ENCODE data around the gene EDEM2.
"Not testable (repeated sequence)": the region's sequence is repeated elsewhere in the genome, so short reads cannot be mapped to it uniquely, and the experiment has no call there.

Gene EDEM2

DNA sequence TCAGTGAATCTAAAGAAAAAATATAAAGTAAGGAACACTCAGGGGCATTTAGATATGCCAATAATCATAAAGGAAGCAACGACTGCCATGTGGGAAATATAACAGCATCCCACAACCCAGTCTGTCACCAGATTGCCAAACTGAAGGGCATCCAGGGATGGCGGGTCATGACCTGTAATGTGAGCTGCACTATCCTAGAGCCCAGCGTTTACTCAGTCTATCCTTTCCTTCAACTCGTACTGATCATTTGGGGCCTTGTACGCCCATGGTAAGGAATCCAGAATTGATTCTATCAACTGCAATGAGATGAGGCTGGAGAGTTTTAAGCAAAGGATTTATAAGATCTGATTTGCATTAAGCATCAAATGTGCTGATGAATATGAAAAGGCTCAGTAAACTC, 59.8 kb downstream of the EDEM2 start:
- no peak for DNase-seq (ENCODE audit: low read depth)

DNA sequence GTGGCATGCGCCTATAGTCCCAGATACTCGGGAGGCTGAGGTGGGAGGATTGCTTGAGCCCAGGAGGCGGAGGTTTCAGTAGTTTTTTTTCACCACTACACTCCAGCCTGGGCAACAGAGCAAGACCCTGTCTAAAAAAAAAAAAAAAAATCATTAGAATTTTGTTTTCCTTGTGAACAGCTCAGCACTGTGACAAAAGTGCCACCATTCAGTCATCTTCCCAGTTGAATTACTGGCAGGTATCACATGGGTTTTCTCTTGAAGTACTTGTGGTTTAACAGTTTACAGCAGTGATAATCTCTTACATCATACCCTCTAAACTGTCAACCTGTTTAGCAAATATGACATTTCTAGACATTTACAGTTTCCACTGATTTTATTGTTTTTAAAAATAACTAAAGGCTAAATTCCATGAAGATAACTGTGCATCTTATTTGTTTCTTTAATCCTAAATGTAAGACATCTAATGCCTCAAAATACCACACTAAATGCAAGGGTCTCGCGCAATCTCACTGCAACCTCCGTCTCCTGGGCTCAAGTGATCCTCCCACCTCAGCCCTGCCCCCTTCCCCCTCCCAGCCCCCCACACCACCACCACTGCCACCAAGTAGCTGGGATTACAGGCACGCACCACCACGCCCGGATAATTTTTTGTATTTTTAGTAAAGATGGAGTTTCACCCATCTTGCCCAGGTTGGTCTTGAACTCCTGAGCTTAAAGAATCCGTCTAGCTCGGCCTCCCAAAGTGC, 61.5 kb downstream of the EDEM2 start:
- no peak for DNase-seq (ENCODE audit: low read depth)

DNA sequence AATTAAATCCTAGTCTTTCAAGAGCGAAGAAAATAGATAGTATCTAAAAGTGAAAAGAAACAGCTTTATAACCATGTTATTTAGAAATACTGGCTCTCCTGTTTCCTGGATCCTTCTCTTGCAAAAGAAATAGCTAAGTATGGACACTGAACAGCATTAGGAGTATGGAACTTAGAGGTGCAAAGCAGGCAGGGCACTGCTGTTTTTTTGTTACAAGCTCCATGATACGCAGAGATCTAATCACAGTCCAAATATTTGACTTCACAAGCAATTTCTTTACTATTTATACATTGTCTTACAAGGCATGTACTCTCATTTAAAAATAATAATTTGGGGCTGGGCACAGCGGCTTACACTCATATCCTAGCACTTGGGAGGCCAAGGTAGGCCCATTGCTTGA, 62.1 kb downstream of the EDEM2 start:
- no peak for DNase-seq (ENCODE audit: low read depth)

DNA sequence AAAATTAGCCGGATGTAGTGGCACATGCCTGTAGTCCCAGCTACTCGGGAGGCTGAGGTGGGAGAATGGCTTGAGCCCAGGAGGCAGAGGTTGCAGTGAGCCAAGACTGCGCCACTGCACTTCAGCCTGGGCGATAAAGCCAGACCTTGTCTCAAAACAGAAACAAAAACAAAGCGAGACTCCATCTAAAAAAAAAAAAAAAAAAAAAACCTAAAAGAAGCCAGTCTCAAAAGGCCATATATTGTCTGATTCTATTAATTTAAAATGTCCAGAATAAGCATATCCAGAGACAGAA, 66.8 kb downstream of the EDEM2 start:
- not testable (repeated sequence) for DNase-seq (ENCODE audit: low read depth)

DNA sequence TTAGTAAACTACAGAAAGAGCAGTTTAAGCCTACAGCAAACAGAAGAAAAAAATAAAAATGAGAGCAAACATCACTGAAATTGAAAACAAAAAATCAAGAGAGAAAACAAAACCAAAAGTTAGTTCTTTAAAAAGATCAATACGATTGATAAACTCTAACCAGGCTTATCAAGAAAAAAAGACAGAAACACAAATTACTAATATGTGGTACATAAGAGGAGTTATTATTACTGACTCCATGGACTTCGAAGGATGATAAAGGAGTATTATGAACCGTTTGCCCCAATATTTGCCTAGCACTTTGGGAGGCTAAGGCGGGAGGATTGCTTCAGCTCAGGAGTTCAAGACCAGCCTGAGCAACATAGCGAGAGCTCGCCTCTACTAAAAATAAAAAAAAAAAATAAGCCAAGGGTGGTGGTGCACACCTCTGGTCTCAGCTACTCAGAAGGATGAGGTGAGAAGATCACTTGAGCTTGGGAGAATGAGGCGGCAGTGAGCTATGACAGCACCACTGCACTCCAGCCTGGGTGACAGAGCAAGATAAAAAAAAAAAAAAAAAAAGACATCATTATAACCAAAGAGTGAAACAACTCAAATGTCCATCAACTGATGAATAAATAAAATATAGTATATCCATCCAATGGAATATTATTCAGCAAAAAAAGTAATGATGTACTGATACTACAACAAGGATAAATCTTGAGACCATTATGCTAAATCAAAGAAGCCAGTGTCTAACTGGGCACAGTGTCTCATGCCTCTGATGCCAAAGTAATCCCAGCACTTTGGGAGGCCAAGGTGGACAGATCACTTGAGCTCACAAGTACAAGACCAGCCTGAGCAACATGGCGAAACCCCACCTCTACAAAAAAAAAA, 67.4 kb downstream of the EDEM2 start:
- no peak for DNase-seq (ENCODE audit: low read depth)

DNA sequence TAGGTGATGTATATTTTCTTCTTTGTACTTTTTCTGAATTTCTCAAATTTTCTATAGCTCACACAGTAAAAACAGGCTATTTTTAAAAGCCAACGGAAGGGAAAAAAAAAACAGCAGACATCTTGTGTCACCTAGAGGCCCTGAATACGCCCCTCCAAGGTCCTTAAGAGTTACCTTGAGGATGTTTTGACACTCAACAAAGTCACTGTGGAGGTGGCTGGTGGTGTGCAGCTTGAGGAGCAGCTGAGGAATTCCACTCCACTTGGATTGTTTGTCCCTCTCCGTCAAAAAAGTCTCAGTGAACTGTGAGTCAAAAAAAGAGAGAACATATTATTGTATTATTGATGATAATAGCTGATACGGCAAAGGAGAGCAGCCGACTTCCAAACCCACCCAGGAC, 69.3 kb downstream of the EDEM2 start:
- DNase-seq (ENCODE audit: low read depth), result no peak

DNA sequence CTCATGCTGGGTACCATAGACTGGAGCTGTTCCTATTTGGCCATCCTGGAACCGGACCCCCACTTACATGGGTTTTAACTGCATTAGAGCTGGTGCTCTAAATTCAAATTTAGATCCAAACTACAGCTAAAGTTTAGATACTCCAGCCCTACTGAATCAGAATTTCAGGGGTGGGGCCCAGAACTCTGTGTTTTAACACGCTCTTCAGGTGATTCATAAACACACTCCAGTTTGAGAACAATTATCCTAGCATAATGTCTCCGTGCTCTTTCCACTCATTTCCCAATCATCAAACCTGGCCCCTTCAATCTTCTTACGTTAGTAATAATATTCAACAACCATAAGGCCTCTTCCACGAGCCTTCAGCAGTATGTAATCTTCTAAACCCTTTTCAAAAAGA, 69.8 kb downstream of the EDEM2 start:
- no peak for DNase-seq (ENCODE audit: low read depth)

DNA sequence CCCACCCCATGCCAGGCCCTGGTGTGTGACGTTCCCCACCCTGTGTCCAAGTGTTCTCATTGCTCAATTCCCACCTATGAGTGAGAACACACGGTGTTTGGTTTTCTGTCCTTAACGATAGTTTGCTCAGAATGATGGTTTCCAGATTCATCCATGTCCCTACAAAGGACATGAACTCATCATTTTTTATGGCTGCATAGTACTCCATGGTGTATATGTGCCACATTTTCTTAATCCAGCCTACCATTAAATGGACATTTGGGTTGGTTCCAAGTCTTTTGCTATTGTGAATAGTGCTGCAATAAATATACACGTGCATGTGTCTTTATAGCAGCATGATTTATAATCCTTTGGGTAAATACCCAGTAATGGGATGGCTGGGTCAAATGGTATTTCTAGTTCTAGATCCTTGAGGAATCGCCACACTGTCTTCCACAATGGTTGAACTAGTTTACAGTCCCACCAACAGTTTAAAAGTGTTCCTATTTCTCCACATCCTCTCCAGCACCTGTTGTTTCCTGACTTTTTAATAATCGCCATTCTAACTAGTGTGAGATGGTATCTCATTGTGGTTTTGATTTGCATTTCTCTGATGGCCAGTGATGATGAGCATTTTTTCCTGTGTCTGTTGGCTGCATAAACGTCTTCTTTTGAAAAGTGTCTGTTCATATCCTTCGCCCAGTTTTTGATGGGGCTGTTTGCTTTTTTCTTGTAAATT, 75.5 kb downstream of the EDEM2 start:
- DNase-seq (ENCODE audit: low read depth), result not testable (repeated sequence)

DNA sequence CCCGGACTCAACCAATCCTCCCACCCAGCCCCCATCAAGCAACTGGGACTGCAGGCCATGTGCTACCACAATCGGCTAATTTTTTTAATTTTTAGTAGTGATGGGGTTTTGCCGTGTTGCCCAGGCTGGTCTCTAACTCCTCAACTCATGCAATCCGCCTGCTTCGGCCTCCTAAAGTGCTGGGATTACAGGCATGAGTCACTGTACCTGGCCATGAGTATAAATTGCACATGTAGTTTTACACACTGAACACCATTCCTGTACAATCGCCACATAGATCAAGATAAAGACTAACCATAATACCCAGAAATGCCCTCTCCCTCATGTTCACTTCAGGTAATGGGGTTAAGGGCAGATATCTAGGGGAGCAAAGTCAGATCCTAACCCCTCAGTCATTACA, 80.9 kb downstream of the EDEM2 start:
- no peak for DNase-seq (ENCODE audit: low read depth)
